ENCODE results near the gene ARL5A. TPM values are rescaled to one million over a fixed set of nuclear protein-coding genes. Genes with fewer than 3 reads are reported as not detected.

ARL5A gene
- total and polyA plus RNA-seq, 9 of the 15 experiments (the other 6 are each of a cell fraction or from before 2014, with no cell fraction given), result 16.3 to 117 (median 88.4) TPM

DNA sequence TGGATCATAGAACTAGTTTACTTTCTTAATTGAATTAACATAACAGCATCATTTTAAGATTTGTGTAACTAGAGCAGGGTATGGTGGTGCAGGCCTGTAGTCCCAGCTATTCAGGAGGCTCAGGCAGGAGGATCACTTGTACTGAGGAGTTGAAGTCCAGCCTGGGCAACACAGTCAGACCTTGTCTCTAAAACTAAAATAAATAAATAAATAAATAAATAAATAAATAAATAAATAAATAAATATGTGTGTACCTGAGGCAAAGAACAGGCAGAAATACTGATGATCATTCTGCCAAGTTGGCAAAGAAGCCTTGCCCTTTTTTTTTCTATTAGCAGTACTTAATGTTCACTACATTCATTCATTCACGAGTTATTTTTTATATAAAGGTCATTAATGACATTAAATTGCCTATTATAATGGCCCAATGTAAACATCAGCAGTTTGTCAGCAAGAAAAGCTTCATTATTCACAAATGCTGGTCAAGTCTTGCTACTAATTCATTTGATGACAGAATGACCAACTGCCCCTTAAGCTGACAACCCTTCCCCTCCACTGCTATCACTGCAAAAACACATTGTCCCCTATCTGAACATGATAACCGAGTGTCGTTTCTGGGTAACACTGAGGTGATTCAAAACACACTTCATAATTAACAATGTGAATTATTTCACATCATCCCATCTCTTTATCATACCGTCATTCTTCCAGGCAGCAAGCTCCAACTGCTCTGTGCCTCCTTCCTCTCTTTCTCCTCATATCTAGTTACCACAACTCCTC lies 39.0 kb downstream of the ARL5A start (continued):
- TF ChIP-seq ARID4B (CRISPR knock-in tag; IDR thresholded peaks at IDR 0.05) (no peak), HLTF (IDR thresholded peaks at IDR 0.05) (peak; percentile 49; the same call in 1 of the 2 replicates), PCBP2 (IDR thresholded peaks at IDR 0.05; ENCODE audit: low read depth, low read length, poor library complexity, severe bottlenecking) (no peak), NRF1 (conservative IDR thresholded peaks at IDR 0.05 in 1 of 2, IDR thresholded peaks at IDR 0.05 in 1 of 2) (no peak), C11orf30 (IDR thresholded peaks at IDR 0.05; ENCODE audit: low read depth) (peak; percentile 49; the same call in 1 of the 2 replicates), ZNF124 (CRISPR knock-in tag; IDR thresholded peaks at IDR 0.05) (no peak), CREM (IDR thresholded peaks at IDR 0.05; ENCODE audit: low read depth) (peak; percentile 80)
- TF ChIP-seq, protein P1, sequence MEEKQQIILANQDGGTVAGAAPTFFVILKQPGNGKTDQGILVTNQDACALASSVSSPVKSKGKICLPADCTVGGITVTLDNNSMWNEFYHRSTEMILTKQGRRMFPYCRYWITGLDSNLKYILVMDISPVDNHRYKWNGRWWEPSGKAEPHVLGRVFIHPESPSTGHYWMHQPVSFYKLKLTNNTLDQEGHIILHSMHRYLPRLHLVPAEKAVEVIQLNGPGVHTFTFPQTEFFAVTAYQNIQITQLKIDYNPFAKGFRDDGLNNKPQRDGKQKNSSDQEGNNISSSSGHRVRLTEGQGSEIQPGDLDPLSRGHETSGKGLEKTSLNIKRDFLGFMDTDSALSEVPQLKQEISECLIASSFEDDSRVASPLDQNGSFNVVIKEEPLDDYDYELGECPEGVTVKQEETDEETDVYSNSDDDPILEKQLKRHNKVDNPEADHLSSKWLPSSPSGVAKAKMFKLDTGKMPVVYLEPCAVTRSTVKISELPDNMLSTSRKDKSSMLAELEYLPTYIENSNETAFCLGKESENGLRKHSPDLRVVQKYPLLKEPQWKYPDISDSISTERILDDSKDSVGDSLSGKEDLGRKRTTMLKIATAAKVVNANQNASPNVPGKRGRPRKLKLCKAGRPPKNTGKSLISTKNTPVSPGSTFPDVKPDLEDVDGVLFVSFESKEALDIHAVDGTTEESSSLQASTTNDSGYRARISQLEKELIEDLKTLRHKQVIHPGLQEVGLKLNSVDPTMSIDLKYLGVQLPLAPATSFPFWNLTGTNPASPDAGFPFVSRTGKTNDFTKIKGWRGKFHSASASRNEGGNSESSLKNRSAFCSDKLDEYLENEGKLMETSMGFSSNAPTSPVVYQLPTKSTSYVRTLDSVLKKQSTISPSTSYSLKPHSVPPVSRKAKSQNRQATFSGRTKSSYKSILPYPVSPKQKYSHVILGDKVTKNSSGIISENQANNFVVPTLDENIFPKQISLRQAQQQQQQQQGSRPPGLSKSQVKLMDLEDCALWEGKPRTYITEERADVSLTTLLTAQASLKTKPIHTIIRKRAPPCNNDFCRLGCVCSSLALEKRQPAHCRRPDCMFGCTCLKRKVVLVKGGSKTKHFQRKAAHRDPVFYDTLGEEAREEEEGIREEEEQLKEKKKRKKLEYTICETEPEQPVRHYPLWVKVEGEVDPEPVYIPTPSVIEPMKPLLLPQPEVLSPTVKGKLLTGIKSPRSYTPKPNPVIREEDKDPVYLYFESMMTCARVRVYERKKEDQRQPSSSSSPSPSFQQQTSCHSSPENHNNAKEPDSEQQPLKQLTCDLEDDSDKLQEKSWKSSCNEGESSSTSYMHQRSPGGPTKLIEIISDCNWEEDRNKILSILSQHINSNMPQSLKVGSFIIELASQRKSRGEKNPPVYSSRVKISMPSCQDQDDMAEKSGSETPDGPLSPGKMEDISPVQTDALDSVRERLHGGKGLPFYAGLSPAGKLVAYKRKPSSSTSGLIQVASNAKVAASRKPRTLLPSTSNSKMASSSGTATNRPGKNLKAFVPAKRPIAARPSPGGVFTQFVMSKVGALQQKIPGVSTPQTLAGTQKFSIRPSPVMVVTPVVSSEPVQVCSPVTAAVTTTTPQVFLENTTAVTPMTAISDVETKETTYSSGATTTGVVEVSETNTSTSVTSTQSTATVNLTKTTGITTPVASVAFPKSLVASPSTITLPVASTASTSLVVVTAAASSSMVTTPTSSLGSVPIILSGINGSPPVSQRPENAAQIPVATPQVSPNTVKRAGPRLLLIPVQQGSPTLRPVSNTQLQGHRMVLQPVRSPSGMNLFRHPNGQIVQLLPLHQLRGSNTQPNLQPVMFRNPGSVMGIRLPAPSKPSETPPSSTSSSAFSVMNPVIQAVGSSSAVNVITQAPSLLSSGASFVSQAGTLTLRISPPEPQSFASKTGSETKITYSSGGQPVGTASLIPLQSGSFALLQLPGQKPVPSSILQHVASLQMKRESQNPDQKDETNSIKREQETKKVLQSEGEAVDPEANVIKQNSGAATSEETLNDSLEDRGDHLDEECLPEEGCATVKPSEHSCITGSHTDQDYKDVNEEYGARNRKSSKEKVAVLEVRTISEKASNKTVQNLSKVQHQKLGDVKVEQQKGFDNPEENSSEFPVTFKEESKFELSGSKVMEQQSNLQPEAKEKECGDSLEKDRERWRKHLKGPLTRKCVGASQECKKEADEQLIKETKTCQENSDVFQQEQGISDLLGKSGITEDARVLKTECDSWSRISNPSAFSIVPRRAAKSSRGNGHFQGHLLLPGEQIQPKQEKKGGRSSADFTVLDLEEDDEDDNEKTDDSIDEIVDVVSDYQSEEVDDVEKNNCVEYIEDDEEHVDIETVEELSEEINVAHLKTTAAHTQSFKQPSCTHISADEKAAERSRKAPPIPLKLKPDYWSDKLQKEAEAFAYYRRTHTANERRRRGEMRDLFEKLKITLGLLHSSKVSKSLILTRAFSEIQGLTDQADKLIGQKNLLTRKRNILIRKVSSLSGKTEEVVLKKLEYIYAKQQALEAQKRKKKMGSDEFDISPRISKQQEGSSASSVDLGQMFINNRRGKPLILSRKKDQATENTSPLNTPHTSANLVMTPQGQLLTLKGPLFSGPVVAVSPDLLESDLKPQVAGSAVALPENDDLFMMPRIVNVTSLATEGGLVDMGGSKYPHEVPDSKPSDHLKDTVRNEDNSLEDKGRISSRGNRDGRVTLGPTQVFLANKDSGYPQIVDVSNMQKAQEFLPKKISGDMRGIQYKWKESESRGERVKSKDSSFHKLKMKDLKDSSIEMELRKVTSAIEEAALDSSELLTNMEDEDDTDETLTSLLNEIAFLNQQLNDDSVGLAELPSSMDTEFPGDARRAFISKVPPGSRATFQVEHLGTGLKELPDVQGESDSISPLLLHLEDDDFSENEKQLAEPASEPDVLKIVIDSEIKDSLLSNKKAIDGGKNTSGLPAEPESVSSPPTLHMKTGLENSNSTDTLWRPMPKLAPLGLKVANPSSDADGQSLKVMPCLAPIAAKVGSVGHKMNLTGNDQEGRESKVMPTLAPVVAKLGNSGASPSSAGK (IDR thresholded peaks at IDR 0.05), result no peak
- TF ChIP-seq, protein P2, sequence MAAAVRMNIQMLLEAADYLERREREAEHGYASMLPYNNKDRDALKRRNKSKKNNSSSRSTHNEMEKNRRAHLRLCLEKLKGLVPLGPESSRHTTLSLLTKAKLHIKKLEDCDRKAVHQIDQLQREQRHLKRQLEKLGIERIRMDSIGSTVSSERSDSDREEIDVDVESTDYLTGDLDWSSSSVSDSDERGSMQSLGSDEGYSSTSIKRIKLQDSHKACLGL (CRISPR knock-in tag; IDR thresholded peaks at IDR 0.05; ENCODE audit: borderline replicate concordance, poor library complexity, severe bottlenecking), result no peak

Measured in K562 (cell line).